K562 (cell line): ENCODE results near the gene GPR108. TPM values are rescaled to one million over a fixed set of nuclear protein-coding genes. Genes with fewer than 3 reads are reported as not detected.
A peak's percentile ranks its signal among the peaks of the same experiment; 100 is the strongest.

Experiments used
- ARHGAP35 ChIP-seq: fragments of 450-650 bp; IDR thresholded peaks from 2 replicates; pipeline ENCODE4 v1.6.1; 2018; ENCODE audit not compliant: partially characterized antibody
- CBX1 ChIP-seq: sonication (generic); IDR thresholded peaks from 2 replicates; pipeline ENCODE4 v1.6.1; 2016; ENCODE audit warnings: antibody characterized with exemption, low read depth, mild to moderate bottlenecking
- EP400 ChIP-seq: fragments of 450-650 bp; IDR thresholded peaks from 2 replicates; pipeline ENCODE4 v1.6.1; 2017; ENCODE audit warnings: antibody characterized with exemption, mild to moderate bottlenecking, moderate library complexity
- ETS2 ChIP-seq: IDR thresholded peaks from 2 replicates; pipeline ENCODE4 v1.6.1; 2016; ENCODE audit warnings: borderline replicate concordance, missing genetic modification characterization, mild to moderate bottlenecking, moderate library complexity, missing compliant biosample characterization; ENCODE audit not compliant: poor library complexity, severe bottlenecking
- FOXP4 ChIP-seq: sonication (generic); formaldehyde crosslinking; IDR thresholded peaks from 2 replicates; pipeline ENCODE4 v1.8.0; 2022; ENCODE audit warnings: mild to moderate bottlenecking, missing genetic modification reagents, borderline replicate concordance
- GATA2 ChIP-seq: sonication (generic); formaldehyde crosslinking; IDR thresholded peaks from 2 replicates; pipeline ENCODE4 v1.4.0; 2020; ENCODE audit warnings: mild to moderate bottlenecking, missing genetic modification reagents
- NR1H2 ChIP-seq: sonication (generic); formaldehyde crosslinking; IDR thresholded peaks from 2 replicates; pipeline ENCODE4 v1.4.0; 2020; ENCODE audit warnings: mild to moderate bottlenecking, missing genetic modification reagents
- POLR2AphosphoS2 ChIP-seq: IDR thresholded peaks from 2 replicates; pipeline ENCODE4 v1.6.1; 2012; ENCODE audit warnings: low read length, improper control_type of control experiment
- POLR2G ChIP-seq: fragments of 200-400 bp; formaldehyde crosslinking; IDR thresholded peaks from 2 replicates; pipeline ENCODE4 v1.6.1; 2017; ENCODE audit warnings: low read depth, mild to moderate bottlenecking, antibody characterized with exemption, low read length, moderate library complexity
- POLR2H ChIP-seq: IDR thresholded peaks from 2 replicates; pipeline ENCODE4 v1.6.1; 2016; ENCODE audit warnings: missing genetic modification characterization, low read depth, mild to moderate bottlenecking, control low read depth, missing compliant biosample characterization, moderate library complexity
- TEAD4 ChIP-seq, 2 experiments: sonication (generic) in 1 of 2; formaldehyde crosslinking in 1 of 2; IDR thresholded peaks; 2 replicates each; pipeline versions ENCODE4 v1.6.1 to v1.8.0; 2012 to 2022; ENCODE audit warnings: borderline replicate concordance in 1 of 2, inconsistent platforms in 1 of 2, low read length in 1 of 2, mild to moderate bottlenecking in 1 of 2, missing genetic modification reagents in 1 of 2
- ZBTB49 ChIP-seq: sonication (generic); formaldehyde crosslinking; IDR thresholded peaks from 2 replicates; pipeline ENCODE4 v1.8.0; 2022; ENCODE audit warnings: missing genetic modification reagents, mild to moderate bottlenecking, borderline replicate concordance
- ZNF24 ChIP-seq: fragments of 450-650 bp; IDR thresholded peaks from 2 replicates; pipeline ENCODE4 v1.6.1; 2016
- ZNF584 ChIP-seq: fragments of 200-800 bp; sonication (Bioruptor generic); IDR thresholded peaks from 2 replicates; pipeline ENCODE4 v1.6.1; 2016; ENCODE audit warnings: low read depth, mild to moderate bottlenecking, missing genetic modification characterization, missing compliant biosample characterization
- ZNF77 ChIP-seq: fragments of 250-450 bp; sonication (Bioruptor Pico); IDR thresholded peaks from 2 replicates; pipeline ENCODE4 v1.5.0; 2020
- polyA plus RNA-seq, 8 experiments: library from polyadenylated mRNA; depleted of rRNA in 4 of 8; stranded (reverse) in 5 of 8; unstranded in 3 of 8; fragments of >200 nt; fragmentation: Nextera tagmentation in 2 of 8; fragmentation: Illumina TruSeq in 1 of 8; extraction: Ambion mirVana in 2 of 8; extraction: Trizol in 1 of 8; gene quantifications; 2 replicates each; pipeline versions ENCODE4 v1.2.1 to v1.2.3, GENCODE V29; 2011 to 2014; ENCODE audit warnings: inconsistent platforms in 1 of 8, missing spikeins in 1 of 8
- total RNA-seq, 7 experiments: library from RNA; depleted of rRNA in 6 of 7; stranded (reverse); fragments of >200 nt in 6 of 7; fragmentation: Illumina TruSeq in 2 of 7; extraction: Trizol in 2 of 7; gene quantifications; 2 replicates each; pipeline versions ENCODE4 v1.2.1 to v1.2.3, GENCODE V29; 2011 to 2021; ENCODE audit warnings: low replicate concordance in 1 of 7
- TF ChIP-seq, protein P1 (sequence below): fragments of 450-650 bp; IDR thresholded peaks from 2 replicates; pipeline ENCODE4 v1.7.1; 2018; ENCODE audit warnings: mild to moderate bottlenecking, low read depth; ENCODE audit not compliant: partially characterized antibody
- TF ChIP-seq, protein P2 (sequence below): fragments of 250-450 bp; sonication (Bioruptor Pico); IDR thresholded peaks from 2 replicates; pipeline ENCODE4 v1.8.0; 2021; ENCODE audit warnings: moderate library complexity, mild to moderate bottlenecking, inconsistent platforms

The GPR108 gene
- total and polyA plus RNA-seq, 9 of the 15 experiments (the other 6 are each of a cell fraction or from before 2014, with no cell fraction given) = 2.4 to 33.2 (median 24.4) TPM

DNA sequence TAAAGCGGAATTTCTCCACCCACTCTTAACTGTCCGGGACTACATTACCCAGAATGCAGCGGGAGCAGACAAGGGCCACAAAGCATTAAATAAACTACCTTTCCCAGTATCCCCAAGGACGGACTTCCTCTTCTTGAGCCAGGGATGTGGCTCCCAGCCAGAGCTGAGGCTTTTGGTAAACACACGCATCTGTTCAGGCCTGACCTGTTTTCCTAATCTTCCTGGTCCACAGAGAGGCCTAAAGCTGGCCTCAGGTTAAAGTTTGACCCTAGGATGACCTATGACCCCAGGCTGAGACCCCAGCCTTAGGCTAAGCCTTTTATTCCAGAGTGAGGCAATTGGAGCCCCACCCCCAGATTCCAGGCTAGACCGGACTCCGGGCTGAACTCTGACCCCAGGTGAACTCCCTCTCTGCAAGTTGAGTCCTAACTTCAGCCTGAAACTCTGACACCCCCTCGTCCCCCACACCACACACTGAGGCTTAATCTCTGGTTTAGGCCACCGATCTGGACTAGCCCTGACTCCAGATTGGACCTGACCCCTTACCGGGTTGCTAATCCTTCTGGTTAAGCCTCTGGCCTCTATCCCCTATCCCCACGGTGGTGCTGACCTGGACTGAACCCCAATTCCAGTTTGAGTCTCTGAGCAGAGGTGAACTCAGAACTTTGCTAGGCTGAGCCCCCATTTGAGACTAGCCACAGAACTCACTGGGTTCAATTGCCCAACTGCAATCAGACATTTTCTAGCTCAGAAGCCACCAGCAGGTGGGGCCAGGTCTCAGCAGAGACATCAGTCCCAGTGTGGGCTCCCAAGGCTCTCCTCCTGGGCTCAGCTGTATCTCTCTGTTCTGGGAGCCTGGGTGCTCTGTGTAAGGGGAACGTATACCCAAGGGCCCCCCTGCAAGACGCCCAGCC is 750 bp upstream of the GPR108 start (continued):
- TF ChIP-seq ZBTB49 (CRISPR knock-in tag) = no peak
- TF ChIP-seq ETS2 (tag) = no peak
- peak; percentile 68 for TF ChIP-seq TEAD4 (IDR thresholded peaks at IDR 0.05; ENCODE audit: low read length)
- TF ChIP-seq TEAD4 (CRISPR knock-in tag; IDR thresholded peaks at IDR 0.05; ENCODE audit: borderline replicate concordance) = no peak
- TF ChIP-seq NR1H2 (CRISPR knock-in tag) = 0 out of 2 replicates have a peak, but pooled peaks have one; percentile 59
- no peak; the same call in 1 of the 2 replicates for TF ChIP-seq ZNF24
- TF ChIP-seq GATA2 = no peak
- TF ChIP-seq, protein P1, sequence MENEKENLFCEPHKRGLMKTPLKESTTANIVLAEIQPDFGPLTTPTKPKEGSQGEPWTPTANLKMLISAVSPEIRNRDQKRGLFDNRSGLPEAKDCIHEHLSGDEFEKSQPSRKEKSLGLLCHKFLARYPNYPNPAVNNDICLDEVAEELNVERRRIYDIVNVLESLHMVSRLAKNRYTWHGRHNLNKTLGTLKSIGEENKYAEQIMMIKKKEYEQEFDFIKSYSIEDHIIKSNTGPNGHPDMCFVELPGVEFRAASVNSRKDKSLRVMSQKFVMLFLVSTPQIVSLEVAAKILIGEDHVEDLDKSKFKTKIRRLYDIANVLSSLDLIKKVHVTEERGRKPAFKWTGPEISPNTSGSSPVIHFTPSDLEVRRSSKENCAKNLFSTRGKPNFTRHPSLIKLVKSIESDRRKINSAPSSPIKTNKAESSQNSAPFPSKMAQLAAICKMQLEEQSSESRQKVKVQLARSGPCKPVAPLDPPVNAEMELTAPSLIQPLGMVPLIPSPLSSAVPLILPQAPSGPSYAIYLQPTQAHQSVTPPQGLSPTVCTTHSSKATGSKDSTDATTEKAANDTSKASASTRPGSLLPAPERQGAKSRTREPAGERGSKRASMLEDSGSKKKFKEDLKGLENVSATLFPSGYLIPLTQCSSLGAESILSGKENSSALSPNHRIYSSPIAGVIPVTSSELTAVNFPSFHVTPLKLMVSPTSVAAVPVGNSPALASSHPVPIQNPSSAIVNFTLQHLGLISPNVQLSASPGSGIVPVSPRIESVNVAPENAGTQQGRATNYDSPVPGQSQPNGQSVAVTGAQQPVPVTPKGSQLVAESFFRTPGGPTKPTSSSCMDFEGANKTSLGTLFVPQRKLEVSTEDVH = no peak
- TF ChIP-seq EP400 = 0 out of 2 replicates have a peak, but pooled peaks have one; percentile 61
- TF ChIP-seq ARHGAP35 = no peak
- TF ChIP-seq POLR2H = no peak
- no peak for TF ChIP-seq ZNF77 (CRISPR knock-in tag)
- TF ChIP-seq FOXP4 = no peak
- no peak for TF ChIP-seq POLR2AphosphoS2
- no peak for TF ChIP-seq CBX1
- TF ChIP-seq, protein P2, sequence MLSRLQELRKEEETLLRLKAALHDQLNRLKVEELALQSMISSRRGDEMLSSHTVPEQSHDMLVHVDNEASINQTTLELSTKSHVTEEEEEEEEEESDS = no peak
- TF ChIP-seq POLR2G = no peak
- 0 out of 2 replicates have a peak, but pooled peaks have one; percentile 36 for TF ChIP-seq ZNF584 (CRISPR knock-in tag)
